ENCODE data around the gene CRYGS.

- TF ChIP-seq CTCF (IDR thresholded peaks at IDR 0.05; ENCODE audit: low read depth, low read length) (no peak), EZH2phosphoT487 (IDR thresholded peaks at IDR 0.05; ENCODE audit: low read depth) (no peak)
Measured at GRCh38 chr3:186523434-186523833, 20.7 kb downstream of the CRYGS start.

All from OCI-LY3 (cell line).